GM23338 (cell line): ENCODE data around the gene PIM2. TPM values are rescaled to one million over a fixed set of nuclear protein-coding genes. Genes with fewer than 3 reads are reported as not detected.

ENCODE experiments used
- ATAC-seq: fragments of 200-7000 bp; cut with Tn5 transposase; 3 replicates; pipeline ENCODE4 v1.9.1; 2020
- DNase-seq: peaks from one replicate; pipeline ENCODE4 v3.0.0-alpha.2; 2015; ENCODE audit warnings: low spot score
- H2AFZ ChIP-seq: fragments of 200-600 bp; sonication (generic); 2 replicates; pipeline ENCODE4 v1.8.0; 2016; ENCODE audit warnings: antibody characterized with exemption, mild to moderate bottlenecking, moderate library complexity
- H3F3A ChIP-seq: fragments of 200-600 bp; sonication (generic); replicated peaks from 2 replicates; pipeline ENCODE4 v1.8.0; 2017; ENCODE audit warnings: antibody characterized with exemption, mixed run types, low read depth
- H3K27ac ChIP-seq: fragments of 200-600 bp; sonication (generic); 2 replicates; pipeline ENCODE4 v1.6.1; 2016; ENCODE audit warnings: low read depth
- H3K27me3 ChIP-seq: fragments of 200-600 bp; sonication (generic); 2 replicates; pipeline ENCODE4 v1.8.0; 2016; ENCODE audit warnings: mild to moderate bottlenecking, mixed run types, moderate library complexity; ENCODE audit not compliant: insufficient read depth
- H3K36me3 ChIP-seq: fragments of 200-600 bp; sonication (generic); 2 replicates; pipeline ENCODE4 v1.8.0; 2016; ENCODE audit warnings: mild to moderate bottlenecking; ENCODE audit not compliant: insufficient read depth
- H3K4me1 ChIP-seq: fragments of 200-600 bp; sonication (generic); 2 replicates; pipeline ENCODE4 v1.8.0; 2016; ENCODE audit warnings: mild to moderate bottlenecking, moderate library complexity; ENCODE audit not compliant: insufficient read depth
- H3K4me2 ChIP-seq: fragments of 200-600 bp; sonication (generic); 2 replicates; pipeline ENCODE4 v1.7.1; 2017; ENCODE audit warnings: mixed run types
- H3K4me3 ChIP-seq: fragments of 200-600 bp; sonication (generic); 2 replicates; pipeline ENCODE4 v1.6.1; 2016; ENCODE audit warnings: mixed run types
- H3K79me2 ChIP-seq: fragments of 200-600 bp; sonication (generic); replicated peaks from 2 replicates; pipeline ENCODE4 v1.8.0; 2017; ENCODE audit warnings: mild to moderate bottlenecking; ENCODE audit not compliant: insufficient read depth
- H3K9me2 ChIP-seq: fragments of 200-600 bp; sonication (generic); 2 replicates; pipeline ENCODE4 v1.8.0; 2017; ENCODE audit not compliant: insufficient read depth
- H4K20me1 ChIP-seq: fragments of 200-600 bp; sonication (generic); replicated peaks from 2 replicates; pipeline ENCODE4 v1.8.0; 2017; ENCODE audit warnings: mild to moderate bottlenecking; ENCODE audit not compliant: insufficient read depth
- H3K27ac Mint-ChIP-seq: 2 replicates; pipeline ENCODE4 v1.8.0; 2020; ENCODE audit warnings: inconsistent platforms, mild to moderate bottlenecking, moderate library complexity, mixed read lengths
- H3K27me3 Mint-ChIP-seq: 3 replicates; pipeline ENCODE4 v1.8.0; 2022; ENCODE audit warnings: low read depth, mild to moderate bottlenecking, moderate library complexity, mixed read lengths, inconsistent platforms; ENCODE audit not compliant: insufficient read depth, poor library complexity
- H3K36me3 Mint-ChIP-seq: 3 replicates; pipeline ENCODE4 v1.8.0; 2021; ENCODE audit warnings: low read depth, mild to moderate bottlenecking, inconsistent platforms, moderate library complexity, mixed read lengths
- H3K4me1 Mint-ChIP-seq: 3 replicates; pipeline ENCODE4 v1.8.0; 2020; ENCODE audit warnings: mild to moderate bottlenecking, inconsistent platforms, mixed read lengths
- H3K4me3 Mint-ChIP-seq: 3 replicates; pipeline ENCODE4 v1.8.0; 2021; ENCODE audit warnings: moderate library complexity, mild to moderate bottlenecking, inconsistent platforms, mixed read lengths
- H3K9me3 Mint-ChIP-seq: 3 replicates; pipeline ENCODE4 v1.8.0; 2020; ENCODE audit warnings: moderate library complexity, mild to moderate bottlenecking, inconsistent platforms, mixed read lengths
- CTCF ChIP-seq, 2 experiments: fragments of 200-600 bp in 1 of 2; sonication (generic) in 1 of 2; conservative IDR thresholded peaks; 2 replicates each; pipeline versions ENCODE4 v1.5.1 to v1.6.1; 2016 to 2017; ENCODE audit warnings: antibody characterized with exemption in 2 of 2, low read depth in 2 of 2, mild to moderate bottlenecking in 2 of 2, moderate library complexity in 1 of 2
- ETS1 ChIP-seq: IDR thresholded peaks from 2 replicates; pipeline ENCODE4 v1.6.1; 2016; ENCODE audit warnings: antibody characterized with exemption
- EZH2 ChIP-seq: fragments of 200-600 bp; sonication (generic); IDR thresholded peaks from one replicate; pipeline ENCODE4 v1.8.0; 2017; ENCODE audit warnings: antibody characterized with exemption, mild to moderate bottlenecking, low read depth; ENCODE audit not compliant: unreplicated experiment
- EZH2phosphoT487 ChIP-seq: fragments of 200-600 bp; sonication (generic); IDR thresholded peaks from one replicate; pipeline ENCODE4 v1.8.1; 2018; ENCODE audit warnings: antibody characterized with exemption; ENCODE audit not compliant: unreplicated experiment
- POLR2AphosphoS5 ChIP-seq: IDR thresholded peaks from 2 replicates; pipeline ENCODE4 v1.6.1; 2016; ENCODE audit warnings: antibody characterized with exemption, low read depth
- STAT1 ChIP-seq: IDR thresholded peaks from one replicate; pipeline ENCODE4 v1.6.1; 2016; ENCODE audit warnings: antibody characterized with exemption; ENCODE audit not compliant: unreplicated experiment
- ZNF114 ChIP-seq: fragments of 250-450 bp; sonication (Bioruptor Pico); IDR thresholded peaks from 2 replicates; pipeline ENCODE4 v1.5.0; 2020; ENCODE audit warnings: mild to moderate bottlenecking, moderate library complexity
- ZNF331 ChIP-seq: fragments of 250-450 bp; sonication (Bioruptor Pico); IDR thresholded peaks from 2 replicates; pipeline ENCODE4 v1.5.0; 2020; ENCODE audit warnings: low read depth, mild to moderate bottlenecking, moderate library complexity
- ZNF462 ChIP-seq: fragments of 250-450 bp; sonication (Bioruptor Pico); IDR thresholded peaks from 2 replicates; pipeline ENCODE4 v1.5.0; 2020; ENCODE audit warnings: mild to moderate bottlenecking, moderate library complexity
- polyA plus RNA-seq: library from polyadenylated mRNA; unstranded; fragments of >200 nt; fragmentation: Nextera tagmentation; extraction: Ambion mirVana; gene quantifications from 2 replicates; pipeline ENCODE4 v1.2.1, GENCODE V29; 2016
- total RNA-seq: library from RNA; depleted of rRNA; stranded (reverse); fragments of >200 nt; shearing (Covaris generic); gene quantifications from 2 replicates; pipeline ENCODE4 v1.2.3, GENCODE V29; 2014

The PIM2 gene
- total and polyA plus RNA-seq, 2 experiments from 2014 or later, result 237 to 359 TPM

GRCh38 chrX:48891402-48892288 is 27.2 kb downstream of the PIM2 start:
- Mint-ChIP-seq H3K36me3 (peaks cover 21% of the 10 kb centered on the region), H3K9me3 (no peaks in the 10 kb centered on the region), H3K27me3 (peaks cover 2% of the 10 kb centered on the region), H3K4me1 (peaks cover 10% of the 10 kb centered on the region), H3K4me3 (peak overlapping the region; percentile 68), H3K27ac (no peak overlapping the region)
- no peak overlapping the region for H2AFZ ChIP-seq
- DNase-seq (peak; percentile 89), ATAC-seq (peak; percentile 86)
- H3K4me1 ChIP-seq, result peaks cover 3% of the 10 kb centered on the region; the same call in 1 of the 2 replicates
- H3K27ac ChIP-seq, result no peak overlapping the region
- no peaks in the 10 kb centered on the region for H4K20me1 ChIP-seq
- no peaks in the 10 kb centered on the region for H3K27me3 ChIP-seq
- no peaks in the 10 kb centered on the region for H3F3A ChIP-seq
- peaks cover 22% of the 10 kb centered on the region for H3K79me2 ChIP-seq
- TF ChIP-seq STAT1 (no peak), CTCF (conservative IDR thresholded peaks at IDR 0.05; ENCODE audit: low read depth in 2 of 2) (peak; percentile 35 to 55), ZNF114 (no peak), POLR2AphosphoS5 (peak; percentile 28; the same call in 1 of the 2 replicates)
- H3K9me2 ChIP-seq, result no peaks in the 10 kb centered on the region
- peak overlapping the region; percentile 60 for H3K4me3 ChIP-seq
- no peaks in the 10 kb centered on the region; the same call in 1 of the 2 replicates for H3K36me3 ChIP-seq
- H3K4me2 ChIP-seq, result peak overlapping the region; percentile 76

GRCh38 chrX:48890934-48891401 is 27.9 kb downstream of the PIM2 start:
- Histone ChIP-seq H3K4me3 (peak overlapping the region; percentile 60), H3K36me3 (no peaks in the 10 kb centered on the region; the same call in 1 of the 2 replicates), H3K4me1 (0 out of 2 replicates have a peak, but pooled peaks cover 3% of the 10 kb centered on the region), H2AFZ (no peak overlapping the region), H3K27ac (no peak overlapping the region), H4K20me1 (no peaks in the 10 kb centered on the region), H3K79me2 (peaks cover 15% of the 10 kb centered on the region), H3K27me3 (no peaks in the 10 kb centered on the region), H3K4me2 (peak overlapping the region; percentile 76), H3K9me2 (no peaks in the 10 kb centered on the region), H3F3A (no peaks in the 10 kb centered on the region)
- Mint-ChIP-seq H3K4me3 (peak overlapping the region; percentile 69), H3K36me3 (peaks cover 21% of the 10 kb centered on the region), H3K9me3 (no peaks in the 10 kb centered on the region), H3K4me1 (peaks cover 10% of the 10 kb centered on the region), H3K27ac (no peak overlapping the region), H3K27me3 (peaks cover 2% of the 10 kb centered on the region)
- DNase-seq, result peak; percentile 57
- peak; percentile 81 for ATAC-seq
- TF ChIP-seq ZNF331 (CRISPR knock-in tag) (no peak), POLR2AphosphoS5 (no peak; the same call in none of the 2 replicates), ZNF114 (no peak), EZH2phosphoT487 (no peak), EZH2 (no peak), STAT1 (no peak), ZNF462 (CRISPR knock-in tag) (no peak), ETS1 (no peak)
